Measurements from ENCODE around the gene CYP8B1.

The CYP8B1 gene

GRCh38 chr3:42823351-42823750 is 52.3 kb downstream of the CYP8B1 start:
- no CpG with 5 or more reads among the region's 2 CpGs for WGBS (ENCODE audit: extremely low coverage, insufficient coverage, insufficient read length)
- Histone ChIP-seq H3K27me3 (ENCODE audit: insufficient read depth, low read length) (no peaks in the 10 kb centered on the region), H3K9me3 (ENCODE audit: insufficient read depth, low read depth, low read length) (no peaks in the 10 kb centered on the region), H3K23ac (ENCODE audit: low read length) (no peak overlapping the region), H3K14ac (ENCODE audit: low read length) (no peak overlapping the region), H3K4me1 (ENCODE audit: control insufficient read depth in 1 of 2, insufficient read depth in 2 of 2, low read length in 2 of 2) (peaks cover 3 to 7% of the 10 kb centered on the region in 2 experiments), H3K9ac (ENCODE audit: low read length) (no peak overlapping the region), H3K18ac (ENCODE audit: low read length) (no peak overlapping the region), H3K79me1 (ENCODE audit: low read length) (peaks cover 2% of the 10 kb centered on the region), H2BK5ac (ENCODE audit: low read depth, low read length, poor library complexity) (no peak overlapping the region), H3K36me3 (ENCODE audit: control insufficient read depth in 1 of 2, insufficient read depth in 2 of 2, low read length in 2 of 2) (peaks cover 3 to 5% of the 10 kb centered on the region in 2 experiments), H3K79me2 (ENCODE audit: control insufficient read depth, insufficient read depth, low read length, poor library complexity) (no peaks in the 10 kb centered on the region), H4K91ac (ENCODE audit: low read depth, low read length) (no peak overlapping the region), H2BK120ac (ENCODE audit: insufficient read depth, low read length, poor library complexity) (no peak overlapping the region), H3K4ac (ENCODE audit: low read depth, low read length) (peak overlapping the region; percentile 49), H4K8ac (ENCODE audit: low read depth, low read length) (no peak overlapping the region), H3K27ac (ENCODE audit: low read depth, low read length) (peak overlapping the region; percentile 45), H3K4me3 (ENCODE audit: low read depth, low read length) (no peak overlapping the region), H4K12ac (ENCODE audit: low read depth, low read length) (no peak overlapping the region), H2AFZ (ENCODE audit: insufficient read depth, low read length, poor library complexity) (no peak overlapping the region), H3K4me2 (ENCODE audit: low read length) (no peak overlapping the region), H2AK5ac (ENCODE audit: low read length) (no peak overlapping the region), H2BK12ac (ENCODE audit: low read length) (no peak overlapping the region)
- peak in 1 of 2 donors; percentile 21 for DNase-seq

DNA sequence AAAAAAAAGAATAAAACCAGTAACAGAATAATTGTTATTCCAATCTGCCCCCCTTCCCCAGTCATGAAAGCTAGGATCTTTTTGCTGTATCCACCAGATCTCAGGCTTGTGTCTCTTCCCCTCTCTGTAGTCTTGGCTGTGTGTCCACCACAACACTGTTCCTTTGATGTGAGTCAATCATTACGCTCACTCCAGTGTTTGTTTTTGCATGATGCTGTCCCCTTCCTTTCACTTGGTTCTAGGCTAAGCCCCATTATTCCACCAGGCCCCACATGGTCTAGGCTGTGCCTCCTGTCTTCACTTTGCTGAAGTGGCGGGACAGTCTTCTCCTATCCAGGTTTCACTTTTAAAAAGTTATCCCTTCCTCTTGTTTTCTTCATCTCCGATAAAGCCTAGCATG is 52.9 kb downstream of the CYP8B1 start:
- no peak overlapping the region for H3K9ac ChIP-seq (ENCODE audit: low read length)
- H3K27ac ChIP-seq (ENCODE audit: low read depth, low read length) = peak overlapping the region; percentile 45
- H2BK5ac ChIP-seq (ENCODE audit: low read depth, low read length, poor library complexity) = peak overlapping the region; percentile 81

More for the DNA sequence above, 52.9 kb downstream of the CYP8B1 start:
- Histone ChIP-seq H3K79me1 (ENCODE audit: low read length) (peaks cover 2% of the 10 kb centered on the region), H2AK5ac (ENCODE audit: low read length) (no peak overlapping the region), H4K8ac (ENCODE audit: low read depth, low read length) (no peak overlapping the region), H3K23ac (ENCODE audit: low read length) (no peak overlapping the region), H3K4me3 (ENCODE audit: low read depth, low read length) (no peak overlapping the region), H3K36me3 (ENCODE audit: control insufficient read depth in 1 of 2, insufficient read depth in 2 of 2, low read length in 2 of 2) (peaks cover 3 to 9% of the 10 kb centered on the region in 2 experiments), H3K18ac (ENCODE audit: low read length) (no peak overlapping the region), H4K12ac (ENCODE audit: low read depth, low read length) (no peak overlapping the region), H3K4ac (ENCODE audit: low read depth, low read length) (peak overlapping the region; percentile 49), H2BK12ac (ENCODE audit: low read length) (peak overlapping the region; percentile 13), H3K4me2 (ENCODE audit: low read length) (no peak overlapping the region), H3K27me3 (ENCODE audit: insufficient read depth, low read length) (no peaks in the 10 kb centered on the region), H2BK120ac (ENCODE audit: insufficient read depth, low read length, poor library complexity) (no peak overlapping the region), H3K79me2 (ENCODE audit: control insufficient read depth, insufficient read depth, low read length, poor library complexity) (no peaks in the 10 kb centered on the region), H3K9me3 (ENCODE audit: insufficient read depth, low read depth, low read length) (no peaks in the 10 kb centered on the region), H4K91ac (ENCODE audit: low read depth, low read length) (peak overlapping the region; percentile 40), H3K14ac (ENCODE audit: low read length) (no peak overlapping the region), H2AFZ (ENCODE audit: insufficient read depth, low read length, poor library complexity) (no peak overlapping the region), H3K4me1 (ENCODE audit: control insufficient read depth in 1 of 2, insufficient read depth in 2 of 2, low read length in 2 of 2) (peaks cover 3 to 7% of the 10 kb centered on the region in 2 experiments)
- no peak for DNase-seq
- no CpG with 5 or more reads among the region's 3 CpGs for WGBS (ENCODE audit: extremely low coverage, insufficient coverage, insufficient read length)

All from trophoblast cell (in vitro differentiated cells and primary cell).